ENCODE data around the gene CAV3.

- TF ChIP-seq, protein P1, sequence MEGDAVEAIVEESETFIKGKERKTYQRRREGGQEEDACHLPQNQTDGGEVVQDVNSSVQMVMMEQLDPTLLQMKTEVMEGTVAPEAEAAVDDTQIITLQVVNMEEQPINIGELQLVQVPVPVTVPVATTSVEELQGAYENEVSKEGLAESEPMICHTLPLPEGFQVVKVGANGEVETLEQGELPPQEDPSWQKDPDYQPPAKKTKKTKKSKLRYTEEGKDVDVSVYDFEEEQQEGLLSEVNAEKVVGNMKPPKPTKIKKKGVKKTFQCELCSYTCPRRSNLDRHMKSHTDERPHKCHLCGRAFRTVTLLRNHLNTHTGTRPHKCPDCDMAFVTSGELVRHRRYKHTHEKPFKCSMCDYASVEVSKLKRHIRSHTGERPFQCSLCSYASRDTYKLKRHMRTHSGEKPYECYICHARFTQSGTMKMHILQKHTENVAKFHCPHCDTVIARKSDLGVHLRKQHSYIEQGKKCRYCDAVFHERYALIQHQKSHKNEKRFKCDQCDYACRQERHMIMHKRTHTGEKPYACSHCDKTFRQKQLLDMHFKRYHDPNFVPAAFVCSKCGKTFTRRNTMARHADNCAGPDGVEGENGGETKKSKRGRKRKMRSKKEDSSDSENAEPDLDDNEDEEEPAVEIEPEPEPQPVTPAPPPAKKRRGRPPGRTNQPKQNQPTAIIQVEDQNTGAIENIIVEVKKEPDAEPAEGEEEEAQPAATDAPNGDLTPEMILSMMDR (conservative IDR thresholded peaks at IDR 0.05) = no peak
- no peak for TF ChIP-seq EZH2 (IDR thresholded peaks at IDR 0.05; ENCODE audit: low read depth)
Measured at GRCh38 chr3:8738639-8739038, 5.0 kb downstream of the CAV3 start.
